CD4-positive, alpha-beta T cell treated with Interleukin-12 subunit alpha and Interleukin-12 subunit beta, for 1 hour (primary cell): ENCODE data around the gene NEB.
"Not testable (repeated sequence)": the region's sequence is repeated elsewhere in the genome, so short reads cannot be mapped to it uniquely, and the experiment has no call there.

Experiments used
- DNase-seq: peaks from one replicate; pipeline ENCODE4 v3.0.0-alpha.2; 2020

Gene NEB

GRCh38 chr2:151649966-151650365, 84.3 kb downstream of the NEB start:
- no peak for DNase-seq

- no peak for DNase-seq
Measured at GRCh38 chr2:151649400-151649799, 84.9 kb downstream of the NEB start.

- DNase-seq: not testable (repeated sequence)
Measured at GRCh38 chr2:151646512-151646911, 87.8 kb downstream of the NEB start.

- DNase-seq: no peak
Measured at GRCh38 chr2:151644580-151644979, 89.7 kb downstream of the NEB start.

- not testable (repeated sequence) for DNase-seq
Measured at GRCh38 chr2:151641895-151642294, 92.4 kb downstream of the NEB start.

GRCh38 chr2:151640087-151640486, 94.2 kb downstream of the NEB start:
- DNase-seq: no peak

GRCh38 chr2:151638990-151639389, 95.3 kb downstream of the NEB start:
- no peak for DNase-seq

- DNase-seq: peak; percentile 69
Measured at GRCh38 chr2:151638191-151638933, 95.9 kb downstream of the NEB start.

GRCh38 chr2:151637271-151637781, 97.0 kb downstream of the NEB start:
- peak; percentile 71 for DNase-seq

- no peak for DNase-seq
Measured at GRCh38 chr2:151634736-151635467, 99.4 kb downstream of the NEB start.

GRCh38 chr2:151632993-151633565, 101.2 kb downstream of the NEB start:
- DNase-seq: no peak

GRCh38 chr2:151630372-151630771, 103.9 kb downstream of the NEB start:
- no peak for DNase-seq

- DNase-seq: no peak
Measured at GRCh38 chr2:151627353-151627752, 106.9 kb downstream of the NEB start.

- no peak for DNase-seq
Measured at GRCh38 chr2:151624271-151624670, 110.0 kb downstream of the NEB start.

GRCh38 chr2:151623631-151624030, 110.6 kb downstream of the NEB start:
- no peak for DNase-seq

GRCh38 chr2:151620761-151621160, 113.5 kb downstream of the NEB start:
- DNase-seq: no peak

- DNase-seq: no peak
Measured at GRCh38 chr2:151619337-151619989, 114.8 kb downstream of the NEB start.

GRCh38 chr2:151616760-151617339, 117.4 kb downstream of the NEB start:
- DNase-seq: no peak

- no peak for DNase-seq
Measured at GRCh38 chr2:151614606-151615306, 119.5 kb downstream of the NEB start.

- no peak for DNase-seq
Measured at GRCh38 chr2:151614159-151614558, 120.1 kb downstream of the NEB start.

- DNase-seq: no peak
Measured at GRCh38 chr2:151611351-151611750, 122.9 kb downstream of the NEB start.

- DNase-seq: no peak
Measured at GRCh38 chr2:151610310-151610709, 124.0 kb downstream of the NEB start.
